NCI-H2227 (cell line): ENCODE data around the gene DIAPH3.

Experiments used
- DNase-seq: peaks from one replicate; lab custom pipeline; 2025; ENCODE audit not compliant: unreplicated experiment; lab: John Stamatoyannopoulos, UW

DIAPH3 gene

GRCh38 chr13:59970847-59971246 is 192.9 kb downstream of the DIAPH3 start:
- no peak for DNase-seq

- no peak for DNase-seq
Measured at GRCh38 chr13:59963827-59964226, 199.9 kb downstream of the DIAPH3 start.

DNA sequence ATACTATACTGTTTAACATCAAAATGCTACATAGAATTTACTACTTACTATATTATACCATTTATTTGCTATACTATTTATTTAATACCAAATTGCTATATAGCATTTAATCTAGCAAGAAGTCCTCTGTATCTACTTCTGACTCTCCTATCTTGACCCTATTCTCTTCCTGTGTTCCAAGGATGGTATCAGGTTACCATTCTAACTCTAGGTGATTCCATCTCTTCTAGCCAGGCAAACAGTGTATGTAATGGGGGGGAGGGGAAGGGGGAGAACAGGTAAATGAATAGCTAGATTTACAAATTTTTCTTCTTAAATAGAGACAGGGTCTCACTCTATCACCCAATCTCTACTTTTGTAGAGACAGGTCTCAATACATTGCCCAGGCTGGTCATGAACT is 200.3 kb downstream of the DIAPH3 start:
- DNase-seq = no peak

- no peak for DNase-seq
Measured at GRCh38 chr13:59962343-59962742, 201.4 kb downstream of the DIAPH3 start.

GRCh38 chr13:59960683-59961082 is 203.0 kb downstream of the DIAPH3 start:
- no peak for DNase-seq

- no peak for DNase-seq
Measured at GRCh38 chr13:59957438-59957837, 206.3 kb downstream of the DIAPH3 start.

GRCh38 chr13:59954601-59955000 is 209.1 kb downstream of the DIAPH3 start:
- no peak for DNase-seq

DNA sequence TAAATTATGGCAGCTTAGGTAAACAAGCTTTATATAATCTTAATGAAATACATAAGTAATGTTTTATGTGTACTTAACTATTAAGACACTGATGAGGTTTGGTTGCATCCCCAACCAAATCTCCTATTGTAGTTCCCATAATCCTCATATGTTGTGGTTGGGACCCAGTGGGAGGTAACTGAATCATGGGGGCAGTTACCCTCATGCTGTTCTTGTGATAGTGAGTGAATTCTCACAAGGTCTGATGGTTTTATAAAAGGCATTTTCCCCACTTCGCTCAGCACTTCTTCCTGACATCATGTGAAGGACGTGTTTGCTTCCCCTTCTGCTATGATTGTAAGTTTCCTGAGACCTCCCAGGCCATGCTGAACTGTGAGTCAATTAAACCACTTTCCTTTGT is 212.7 kb downstream of the DIAPH3 start:
- no peak for DNase-seq

- no peak for DNase-seq
Measured at GRCh38 chr13:59950266-59950665, 213.5 kb downstream of the DIAPH3 start.

DNA sequence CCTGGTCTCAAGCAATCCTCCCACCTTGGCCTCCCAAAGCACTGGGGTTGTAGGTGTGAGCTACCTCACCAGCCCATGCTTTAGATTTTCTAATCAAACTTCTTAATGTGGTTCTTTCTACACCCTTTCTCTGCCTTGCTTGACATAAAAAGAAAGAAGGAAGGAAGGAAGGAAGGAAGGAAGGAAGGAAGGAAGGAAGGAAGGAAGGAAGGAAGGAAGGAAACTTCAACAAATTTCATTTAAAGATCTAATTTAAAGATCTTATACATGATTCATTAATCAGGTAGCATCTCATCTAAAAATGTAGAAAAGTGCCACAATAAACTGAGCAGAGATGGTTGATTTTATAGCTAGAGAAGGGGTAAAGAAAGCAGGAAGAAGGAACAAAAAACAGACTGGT is 215.0 kb downstream of the DIAPH3 start:
- no peak for DNase-seq

DNA sequence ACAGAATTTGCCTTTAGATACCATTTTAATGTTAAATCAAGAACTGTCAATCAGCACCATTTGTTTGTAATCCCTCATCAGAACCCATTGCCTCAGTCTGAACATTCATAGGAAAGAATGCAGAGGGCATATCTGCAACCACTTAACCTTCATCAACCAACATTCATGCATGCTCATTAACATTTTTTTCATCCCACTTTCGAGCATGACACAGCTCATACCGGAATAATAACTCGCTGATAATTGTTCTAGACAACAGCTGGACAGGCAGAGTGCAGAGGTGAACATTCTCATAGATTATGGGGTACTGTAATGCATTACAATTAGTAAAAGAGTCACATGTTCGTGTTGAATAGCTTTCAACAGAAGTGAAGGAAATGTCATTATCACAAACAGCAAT is 216.8 kb downstream of the DIAPH3 start:
- no peak for DNase-seq

GRCh38 chr13:59931621-59932020 is 232.1 kb downstream of the DIAPH3 start:
- DNase-seq = no peak

DNA sequence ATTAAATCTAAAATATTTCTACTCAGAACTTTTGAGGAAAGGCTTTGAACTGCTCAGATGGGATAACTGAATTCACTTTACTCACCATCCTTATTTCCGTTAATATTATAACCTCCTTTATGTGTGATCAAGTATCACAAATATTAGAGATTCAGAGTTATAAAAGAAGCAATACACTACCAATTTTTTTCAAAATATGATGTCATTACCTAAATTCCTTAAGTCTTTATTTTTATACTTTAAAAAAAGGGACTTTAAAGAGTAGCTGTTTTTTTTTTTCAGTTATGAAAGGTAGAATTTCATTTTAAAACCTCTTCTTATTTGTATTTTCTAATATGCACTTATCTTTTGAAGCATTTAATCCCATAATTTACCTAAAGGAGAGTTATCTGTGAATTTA is 239.5 kb downstream of the DIAPH3 start:
- DNase-seq = no peak

DNA sequence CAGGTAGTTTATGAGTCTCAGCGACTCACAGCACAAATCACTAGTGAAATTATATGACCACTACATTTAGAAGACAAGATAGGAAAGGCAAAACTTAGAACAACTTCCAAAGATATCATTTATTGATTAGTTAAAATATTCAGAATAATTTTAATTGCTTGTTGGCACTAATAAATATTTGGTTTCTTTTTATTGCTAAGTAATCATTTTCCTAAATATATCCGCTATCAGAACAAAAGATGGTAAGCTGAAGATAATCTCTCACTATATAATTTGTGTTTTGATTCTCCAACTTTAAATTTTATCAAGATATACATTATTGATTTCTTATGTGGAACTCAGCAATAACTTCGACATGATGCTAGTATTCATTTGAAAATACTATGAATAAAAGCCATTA is 248.5 kb downstream of the DIAPH3 start:
- no peak for DNase-seq

GRCh38 chr13:59914556-59914955 is 249.2 kb downstream of the DIAPH3 start:
- DNase-seq = no peak

- peak; percentile 3 for DNase-seq
Measured at GRCh38 chr13:59906413-59907049, 257.2 kb downstream of the DIAPH3 start.

DNA sequence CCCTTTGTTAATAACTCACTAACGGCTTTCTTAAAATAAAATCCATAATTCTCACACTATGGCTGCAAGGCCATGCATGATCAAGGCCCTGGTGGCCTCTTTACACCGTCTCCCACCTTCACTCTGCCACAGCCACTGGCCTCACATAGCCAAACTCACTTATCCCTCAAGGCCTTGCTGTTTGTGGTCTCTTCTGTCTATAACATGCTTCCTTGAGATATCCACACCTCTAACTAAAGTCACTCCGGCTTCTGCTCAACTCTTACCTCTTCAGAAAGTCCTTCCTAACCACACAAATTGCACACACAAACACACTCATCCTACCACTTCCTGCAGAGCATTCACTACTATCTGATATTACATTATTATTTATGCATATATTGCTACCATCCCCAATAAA is 262.5 kb downstream of the DIAPH3 start:
- DNase-seq = no peak

GRCh38 chr13:59898066-59898465 is 265.7 kb downstream of the DIAPH3 start:
- DNase-seq = no peak

DNA sequence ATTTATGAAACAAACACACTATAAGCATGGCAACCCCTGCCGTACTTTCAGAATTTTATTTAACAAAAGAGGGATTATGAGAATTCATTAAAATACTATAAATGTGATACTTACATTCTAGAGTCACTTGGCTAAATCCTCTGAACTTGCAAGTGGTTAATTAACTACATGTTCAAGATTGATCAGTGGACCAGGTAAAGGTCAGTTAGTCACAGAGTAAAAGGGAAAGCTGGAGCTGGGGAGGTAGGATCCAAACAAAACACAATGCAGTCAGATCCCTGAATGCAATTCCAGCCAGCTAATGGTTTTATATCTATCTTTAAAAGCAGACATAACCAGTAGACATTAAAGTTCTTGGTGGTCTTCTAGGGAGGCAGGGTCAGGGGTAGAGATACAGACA is 270.5 kb downstream of the DIAPH3 start:
- DNase-seq = no peak

GRCh38 chr13:59891053-59891452 is 272.7 kb downstream of the DIAPH3 start:
- DNase-seq = no peak

GRCh38 chr13:59890054-59890453 is 273.7 kb downstream of the DIAPH3 start:
- no peak for DNase-seq

GRCh38 chr13:59888408-59888807 is 275.3 kb downstream of the DIAPH3 start:
- no peak for DNase-seq

- no peak for DNase-seq
Measured at GRCh38 chr13:59885076-59885475, 278.7 kb downstream of the DIAPH3 start.

DNA sequence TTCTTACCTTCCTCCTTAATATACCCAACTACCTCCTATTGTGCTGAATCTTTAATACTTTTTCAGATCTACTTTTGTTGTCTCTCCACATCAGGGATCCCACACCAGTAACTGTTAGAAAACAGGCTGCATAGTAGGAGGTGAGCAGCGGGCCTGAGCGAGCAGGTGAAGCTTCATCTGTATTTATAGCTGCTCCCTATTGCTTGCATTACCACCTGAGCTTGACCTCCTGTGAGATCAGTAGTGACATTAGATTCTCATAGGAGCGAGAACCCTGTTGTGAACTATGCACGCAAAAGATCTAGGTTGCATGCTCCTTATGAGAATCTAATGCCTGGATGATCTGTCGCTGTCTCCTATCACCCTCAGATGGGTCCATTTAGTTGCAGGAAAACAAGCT is 279.8 kb downstream of the DIAPH3 start:
- DNase-seq = no peak
